ENCODE data around the gene SERPINB6.
"Not testable (repeated sequence)": the region's sequence is repeated elsewhere in the genome, so short reads cannot be mapped to it uniquely, and the experiment has no call there.

Gene SERPINB6

GRCh38 chr6:2958776-2959175 lies 12.6 kb downstream of the SERPINB6 start:
- DNase-seq (ENCODE audit: low read depth in 2 of 2), result no peak

- no peak for DNase-seq (ENCODE audit: low read depth in 2 of 2)
Observed at GRCh38 chr6:2958331-2958711, 13.0 kb downstream of the SERPINB6 start.

GRCh38 chr6:2957696-2958330 lies 13.6 kb downstream of the SERPINB6 start:
- DNase-seq (ENCODE audit: low read depth in 2 of 2), result no peak

- DNase-seq (ENCODE audit: low read depth in 2 of 2), result no peak
Observed at GRCh38 chr6:2956930-2957685, 14.3 kb downstream of the SERPINB6 start.

- no peak for DNase-seq (ENCODE audit: low read depth in 2 of 2)
Observed at GRCh38 chr6:2953098-2953497, 18.3 kb downstream of the SERPINB6 start.

GRCh38 chr6:2952557-2953095 lies 18.7 kb downstream of the SERPINB6 start:
- peak in 1 of 2 donors; percentile 21 for DNase-seq (ENCODE audit: low read depth in 2 of 2)

- DNase-seq (ENCODE audit: low read depth in 2 of 2), result no peak
Observed at GRCh38 chr6:2951728-2952127, 19.6 kb downstream of the SERPINB6 start.

GRCh38 chr6:2950713-2951112 lies 20.7 kb downstream of the SERPINB6 start:
- DNase-seq (ENCODE audit: low read depth in 2 of 2), result no peak

GRCh38 chr6:2949536-2950083 lies 21.8 kb downstream of the SERPINB6 start:
- no peak for DNase-seq (ENCODE audit: low read depth in 2 of 2)

GRCh38 chr6:2949121-2949520 lies 22.2 kb downstream of the SERPINB6 start:
- no peak for DNase-seq (ENCODE audit: low read depth in 2 of 2)

- DNase-seq (ENCODE audit: low read depth in 2 of 2), result no peak
Observed at GRCh38 chr6:2948228-2949025, 22.9 kb downstream of the SERPINB6 start.

- DNase-seq (ENCODE audit: low read depth in 2 of 2), result no peak
Observed at GRCh38 chr6:2947445-2947844, 23.9 kb downstream of the SERPINB6 start.

- DNase-seq (ENCODE audit: low read depth in 2 of 2), result no peak
Observed at GRCh38 chr6:2945153-2945452, 26.3 kb downstream of the SERPINB6 start.

- no peak for DNase-seq (ENCODE audit: low read depth in 2 of 2)
Observed at GRCh38 chr6:2944405-2945152, 26.8 kb downstream of the SERPINB6 start.

- DNase-seq (ENCODE audit: low read depth in 2 of 2), result no peak
Observed at GRCh38 chr6:2943564-2943955, 27.8 kb downstream of the SERPINB6 start.

- DNase-seq (ENCODE audit: low read depth in 2 of 2), result no peak
Observed at GRCh38 chr6:2942914-2943563, 28.3 kb downstream of the SERPINB6 start.

- not testable (repeated sequence) for DNase-seq (ENCODE audit: low read depth in 2 of 2)
Observed at GRCh38 chr6:2942116-2942515, 29.3 kb downstream of the SERPINB6 start.

- DNase-seq (ENCODE audit: low read depth in 2 of 2), result no peak
Observed at GRCh38 chr6:2940851-2941250, 30.5 kb downstream of the SERPINB6 start.

GRCh38 chr6:2940010-2940850 lies 31.1 kb downstream of the SERPINB6 start:
- peak; percentile 32 to 39 for DNase-seq (ENCODE audit: low read depth in 2 of 2)
